ENCODE results near the gene SEMA5A. TPM values are rescaled to one million over a fixed set of nuclear protein-coding genes. Genes with fewer than 3 reads are reported as not detected.

Gene SEMA5A
- total and polyA plus RNA-seq, 7 donors, result 0.60 to 4.7 (median 2.8) TPM

- Histone ChIP-seq H3K27ac (no peak overlapping the region), H3K9me3 (no peaks in the 10 kb centered on the region), H3K27me3 (no peaks in the 10 kb centered on the region), H3K36me3 (no peaks in the 10 kb centered on the region), H3K4me1 (peaks cover 0 to 3% (median 0%) of the 10 kb centered on the region in 4 donors), H3K4me3 (no peak overlapping the region)
- no peak for DNase-seq
- intact Hi-C loops (cut with DNase I), result no loop called here
- WGBS, 2 donors, result 5 to 22% methylated on average over 1 of the region's 1 CpG
- TF ChIP-seq POLR2A (IDR thresholded peaks at IDR 0.05), result no peak
- no peak for TF ChIP-seq CTCF (IDR thresholded peaks at IDR 0.05)
- no peak for TF ChIP-seq EP300 (IDR thresholded peaks at IDR 0.05)
- no peak for TF ChIP-seq POLR2AphosphoS5 (IDR thresholded peaks at IDR 0.05)
These were observed 348.0 kb downstream of the SEMA5A start for GRCh38 chr5:9197881-9198260.

GRCh38 chr5:9196403-9197227, 349.3 kb downstream of the SEMA5A start:
- Histone ChIP-seq H3K27ac (no peak overlapping the region), H3K4me3 (no peak overlapping the region), H3K27me3 (no peaks in the 10 kb centered on the region), H3K9me3 (no peaks in the 10 kb centered on the region), H3K4me1 (peaks cover 0 to 3% (median 0%) of the 10 kb centered on the region in 4 donors), H3K36me3 (no peaks in the 10 kb centered on the region)
- no peak for TF ChIP-seq POLR2AphosphoS5 (IDR thresholded peaks at IDR 0.05)
- TF ChIP-seq EP300 (IDR thresholded peaks at IDR 0.05), result no peak
- TF ChIP-seq CTCF (IDR thresholded peaks at IDR 0.05), result no peak
- TF ChIP-seq POLR2A (IDR thresholded peaks at IDR 0.05), result no peak
- intact Hi-C loops (cut with DNase I), result no loop called here
- 92 to 93% methylated on average over 13 of the region's 13 CpGs for WGBS, 2 donors
- no peak for DNase-seq

GRCh38 chr5:9194509-9194908, 351.4 kb downstream of the SEMA5A start:
- TF ChIP-seq POLR2A (IDR thresholded peaks at IDR 0.05) (no peak), EP300 (IDR thresholded peaks at IDR 0.05) (no peak), CTCF (IDR thresholded peaks at IDR 0.05) (no peak), POLR2AphosphoS5 (IDR thresholded peaks at IDR 0.05) (no peak)
- no peak overlapping the region for H3K27ac ChIP-seq
- 47 to 58% methylated on average over 3 of the region's 3 CpGs for WGBS, 2 donors
- H3K27me3 ChIP-seq, result no peaks in the 10 kb centered on the region
- intact Hi-C loops (cut with DNase I), result no loop called here
- H3K4me1 ChIP-seq, result peaks cover 0 to 3% (median 0%) of the 10 kb centered on the region in 4 donors
- no peak overlapping the region for H3K4me3 ChIP-seq
- H3K36me3 ChIP-seq, result no peaks in the 10 kb centered on the region
- H3K9me3 ChIP-seq, result no peaks in the 10 kb centered on the region
- DNase-seq, result no peak

- peaks cover 0 to 3% (median 0%) of the 10 kb centered on the region in 4 donors for H3K4me1 ChIP-seq
- DNase-seq, result no peak
- 89 to 91% methylated on average over 2 of the region's 2 CpGs for WGBS, 2 donors
- no peaks in the 10 kb centered on the region for H3K9me3 ChIP-seq
- H3K27me3 ChIP-seq, result no peaks in the 10 kb centered on the region
- no peak overlapping the region for H3K27ac ChIP-seq
- no peak for TF ChIP-seq EP300 (IDR thresholded peaks at IDR 0.05)
- no peak overlapping the region for H3K4me3 ChIP-seq
- intact Hi-C loops (cut with DNase I), result no loop called here
- H3K36me3 ChIP-seq, result no peaks in the 10 kb centered on the region
These were observed 353.6 kb downstream of the SEMA5A start for GRCh38 chr5:9192266-9192665.

- TF ChIP-seq CTCF (IDR thresholded peaks at IDR 0.05) (no peak), POLR2AphosphoS5 (IDR thresholded peaks at IDR 0.05) (no peak), EP300 (IDR thresholded peaks at IDR 0.05) (no peak), POLR2A (IDR thresholded peaks at IDR 0.05) (no peak)
- Histone ChIP-seq H3K27me3 (no peaks in the 10 kb centered on the region), H3K36me3 (no peaks in the 10 kb centered on the region), H3K4me3 (no peak overlapping the region), H3K27ac (no peak overlapping the region), H3K9me3 (no peaks in the 10 kb centered on the region), H3K4me1 (peaks cover 0 to 3% (median 0%) of the 10 kb centered on the region in 4 donors)
- DNase-seq, result no peak
- WGBS, 2 donors, result 93 to 95% methylated on average over 1 of the region's 1 CpG
- intact Hi-C loops (cut with DNase I), result no loop called here
These were observed 356.2 kb downstream of the SEMA5A start for GRCh38 chr5:9189681-9190080.
